B cell (primary cell): ENCODE measurements around the gene SELENON. TPM values are rescaled to one million over a fixed set of nuclear protein-coding genes. Genes with fewer than 3 reads are reported as not detected.
A peak's percentile ranks its signal among the peaks of the same experiment; 100 is the strongest.

Experiments
- ATAC-seq: fragments of 200-7000 bp; cut with Tn5 transposase; one replicate; pipeline ENCODE4 v1.10.0; 2021; ENCODE audit warnings: low read depth, mild to moderate bottlenecking, moderate number of reproducible peaks, moderate library complexity
- CTCF ChIA-PET: fragments of 350-600 bp; sonication (Branson Sonifier 250); formaldehyde crosslinking; loops from one replicate; lab custom pipeline; 2021; ENCODE audit warnings: antibody characterized with exemption, inconsistent platforms; lab: Charles Lee
- POLR2A ChIA-PET: fragments of 350-600 bp; sonication (Branson Sonifier 250); formaldehyde crosslinking; loops from one replicate; lab custom pipeline; 2021; ENCODE audit warnings: antibody characterized with exemption; lab: Charles Lee
- DNase-seq: peaks from one replicate; pipeline ENCODE4 v3.0.0; 2013
- H2AFZ ChIP-seq: 2 replicates; pipeline ENCODE4 v1.6.1; 2012; ENCODE audit warnings: mild to moderate bottlenecking, low read depth, low read length; ENCODE audit not compliant: insufficient read depth, poor library complexity, severe bottlenecking
- H3K27ac ChIP-seq, 2 donors: 1 replicate in 1 of 2; 2 replicates in 1 of 2; pipeline ENCODE4 v1.5.1; 2012 to 2013; ENCODE audit warnings: low read length in 2 of 2, mild to moderate bottlenecking in 2 of 2, moderate library complexity in 1 of 2
- H3K27me3 ChIP-seq, 4 experiments: fragments of 200-600 bp in 1 of 4; sonication (generic) in 1 of 4; replicated peaks in 1 of 4; 1 replicate in 2 of 4; 2 replicates in 2 of 4; pipeline versions ENCODE4 v1.6.1 to v1.7.0; 2013 to 2016; ENCODE audit warnings: low read length in 3 of 4, mild to moderate bottlenecking in 2 of 4, mixed read lengths in 1 of 4, moderate library complexity in 1 of 4; ENCODE audit not compliant: insufficient read depth in 4 of 4, control insufficient read depth in 3 of 4; ENCODE audit errors: control extremely low read depth in 1 of 4
- H3K36me3 ChIP-seq, 2 experiments: replicated peaks in 1 of 2; 1 replicate in 1 of 2; 2 replicates in 1 of 2; pipeline versions ENCODE4 v1.6.1 to v1.7.1; 2013; ENCODE audit warnings: low read length in 1 of 2; ENCODE audit not compliant: insufficient read depth in 2 of 2, control insufficient read depth in 1 of 2; ENCODE audit errors: control extremely low read depth in 1 of 2, extremely low read depth in 1 of 2
- H3K4me1 ChIP-seq, 2 donors: fragments of 200-600 bp in 1 of 2; sonication (generic) in 1 of 2; 1 replicate in 1 of 2; 2 replicates in 1 of 2; pipeline versions ENCODE4 v1.5.1 to v1.6.1; 2013 to 2017; ENCODE audit warnings: low read length in 2 of 2; ENCODE audit not compliant: control insufficient read depth in 2 of 2, insufficient read depth in 2 of 2
- H3K4me2 ChIP-seq: replicated peaks from 2 replicates; pipeline ENCODE3; 2012; ENCODE audit warnings: mild to moderate bottlenecking, low read depth, low read length; ENCODE audit not compliant: poor library complexity, severe bottlenecking
- H3K4me3 ChIP-seq, 5 experiments: fragments of 200-600 bp in 1 of 5; sonication (generic) in 1 of 5; 1 replicate in 3 of 5; 2 replicates in 2 of 5; pipeline versions ENCODE4 v1.5.1 to v1.7.0; 2011 to 2016; ENCODE audit warnings: low read length in 4 of 5, mild to moderate bottlenecking in 4 of 5, low read depth in 2 of 5, control low read depth in 1 of 5, moderate library complexity in 1 of 5; ENCODE audit not compliant: insufficient read depth in 1 of 5; ENCODE audit errors: control extremely low read depth in 1 of 5, extremely low read depth in 1 of 5
- H3K79me2 ChIP-seq: fragments of 200-600 bp; sonication (generic); one replicate; pipeline ENCODE4 v1.6.0; 2016; ENCODE audit warnings: low read length; ENCODE audit not compliant: control insufficient read depth, insufficient read depth
- H3K9ac ChIP-seq: fragments of 200-600 bp; sonication (generic); 2 replicates; pipeline ENCODE4 v1.6.1; 2017; ENCODE audit warnings: mild to moderate bottlenecking, low read length, moderate library complexity
- H3K9me3 ChIP-seq, 3 donors: one replicate each; pipeline versions ENCODE4 v1.6.1 to v1.7.1; 2013; ENCODE audit warnings: low read length in 2 of 3; ENCODE audit not compliant: control insufficient read depth in 2 of 3, insufficient read depth in 1 of 3; ENCODE audit errors: control extremely low read depth in 1 of 3
- H4K20me1 ChIP-seq: 2 replicates; pipeline ENCODE4 v1.6.0; 2012; ENCODE audit warnings: mild to moderate bottlenecking, low read length; ENCODE audit not compliant: insufficient read depth, control insufficient read depth, poor library complexity, severe bottlenecking
- H3K27ac Mint-ChIP-seq: one replicate; pipeline ENCODE4 v1.8.0; 2021; ENCODE audit warnings: mixed read lengths
- H3K27me3 Mint-ChIP-seq: one replicate; pipeline ENCODE4 v1.8.0; 2021; ENCODE audit warnings: mixed read lengths
- H3K4me1 Mint-ChIP-seq: one replicate; pipeline ENCODE4 v1.8.0; 2021; ENCODE audit warnings: mixed read lengths
- H3K4me3 Mint-ChIP-seq: one replicate; pipeline ENCODE4 v1.8.0; 2021; ENCODE audit warnings: mixed read lengths
- H3K9me3 Mint-ChIP-seq: one replicate; pipeline ENCODE4 v1.8.0; 2022; ENCODE audit warnings: mixed read lengths; ENCODE audit not compliant: insufficient read depth
- CTCF ChIP-seq: fragments of 200-600 bp; IDR thresholded peaks from one replicate; pipeline ENCODE4 v1.8.0; 2022; ENCODE audit warnings: antibody characterized with exemption, mild to moderate bottlenecking
- EZH2 ChIP-seq: IDR thresholded peaks from 2 replicates; pipeline ENCODE4 v1.6.1; 2012; ENCODE audit warnings: borderline replicate concordance, low read depth, mild to moderate bottlenecking, moderate library complexity, low read length; ENCODE audit not compliant: insufficient read depth, poor library complexity, severe bottlenecking
- WGBS: methylation state at CpG from one replicate; pipeline ENCODE4 v1.1.5; 2013; ENCODE audit warnings: missing lambda C conversion rate; ENCODE audit not compliant: insufficient coverage; 5-methylcytosine and 5-hydroxymethylcytosine counted together
- intact Hi-C: fragments of 100-400 bp; cut with micrococcal nuclease; formaldehyde crosslinking; loops from one replicate; pipeline ENCODE4 v1.10.0; 2022
- polyA plus RNA-seq: library from polyadenylated mRNA; depleted of rRNA; stranded (reverse); fragments of >200 nt; gene quantifications from 2 replicates; pipeline ENCODE4 v1.2.3, GENCODE V29; 2012
- total RNA-seq, 2 donors: library from RNA; stranded (reverse); fragments of 120-200 nt in 1 of 2; gene quantifications; 1 replicate in 1 of 2; 2 replicates in 1 of 2; pipeline versions ENCODE4 v1.2.3 to v1.2.4, GENCODE V29; 2013 to 2022

SELENON gene
- total and polyA plus RNA-seq, 2 donors (not counting 1 experiment from before 2014, with no cell fraction given) = 10.9 to 16.5 TPM

GRCh38 chr1:25843483-25843882, 43.5 kb downstream of the SELENON start:
- ATAC-seq (no peak), DNase-seq (no peak)
- Histone ChIP-seq H3K4me1 (no peaks in the 10 kb centered on the region), H3K36me3 (no peaks in the 10 kb centered on the region), H3K4me3 (no peak overlapping the region), H3K9ac (no peak overlapping the region), H3K27ac (no peak overlapping the region), H2AFZ (no peak overlapping the region), H3K79me2 (no peaks in the 10 kb centered on the region), H4K20me1 (no peaks in the 10 kb centered on the region), H3K4me2 (no peak overlapping the region), H3K27me3 (no peaks in the 10 kb centered on the region), H3K9me3 (no peaks in the 10 kb centered on the region)
- peaks cover 6% of the 10 kb centered on the region for H3K4me1 Mint-ChIP-seq
- H3K27me3 Mint-ChIP-seq = no peaks in the 10 kb centered on the region
- intact Hi-C loops = no loop called here
- TF ChIP-seq EZH2 (no peak), CTCF (no peak)
- no peak overlapping the region for H3K27ac Mint-ChIP-seq
- POLR2A ChIA-PET = no interaction called here
- WGBS = 62% methylated on average over 2 of the region's 3 CpGs
- no peak overlapping the region for H3K4me3 Mint-ChIP-seq
- peaks cover 2% of the 10 kb centered on the region for H3K9me3 Mint-ChIP-seq
- CTCF ChIA-PET = no interaction called here

DNA sequence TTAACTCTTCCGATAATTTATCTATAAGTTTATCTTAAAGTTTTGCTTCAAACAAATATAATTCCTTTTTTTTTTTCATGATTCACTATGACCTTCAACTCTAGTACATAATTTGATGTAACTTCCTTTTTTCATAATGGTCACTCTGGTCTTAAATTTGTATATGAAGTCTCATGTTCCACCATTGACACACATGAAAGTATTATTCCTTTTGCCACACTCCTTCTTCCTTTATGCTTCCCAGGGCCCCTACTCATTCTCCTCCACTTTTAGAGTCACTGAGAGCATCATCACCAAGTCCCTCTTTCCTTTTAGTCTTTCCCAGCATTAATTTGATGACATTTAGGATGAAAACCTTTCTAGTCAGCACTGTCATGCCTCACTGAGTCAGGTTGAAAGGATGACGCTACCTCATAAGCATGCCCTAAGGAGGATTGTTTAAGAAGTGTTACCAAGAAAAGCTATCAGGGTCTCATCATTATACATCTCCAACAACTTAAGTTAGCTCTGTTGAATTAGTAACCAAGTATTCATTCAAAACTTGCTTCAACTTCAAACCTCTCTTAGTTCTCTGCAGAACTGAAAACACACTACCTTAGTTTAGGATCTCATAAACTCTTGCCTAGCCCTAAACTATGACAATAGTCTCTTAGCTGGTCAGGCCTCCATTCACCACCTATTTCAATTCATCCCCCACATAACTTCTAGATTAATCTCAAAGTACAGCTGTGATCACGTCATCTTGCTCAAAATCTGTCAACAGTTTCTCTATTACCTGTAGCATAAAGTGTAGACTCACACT, 44.7 kb downstream of the SELENON start:
- H3K4me2 ChIP-seq = no peak overlapping the region
- no peak overlapping the region for H3K4me3 ChIP-seq
- no peak overlapping the region for H3K27ac ChIP-seq
- intact Hi-C loops = no loop called here
- H2AFZ ChIP-seq = no peak overlapping the region
- ChIA-PET CTCF (no interaction called here), POLR2A (no interaction called here)
- Mint-ChIP-seq H3K27ac (peak overlapping the region; percentile 7), H3K27me3 (no peaks in the 10 kb centered on the region), H3K9me3 (peaks cover 2% of the 10 kb centered on the region), H3K4me3 (no peak overlapping the region), H3K4me1 (peaks cover 6% of the 10 kb centered on the region)
- ATAC-seq = no peak
- H3K4me1 ChIP-seq = no peaks in the 10 kb centered on the region
- H3K27me3 ChIP-seq = no peaks in the 10 kb centered on the region
- TF ChIP-seq EZH2 (no peak), CTCF (no peak)
- no peaks in the 10 kb centered on the region for H3K9me3 ChIP-seq
- no peaks in the 10 kb centered on the region for H3K36me3 ChIP-seq
- no peak for DNase-seq
- no peaks in the 10 kb centered on the region for H3K79me2 ChIP-seq
- WGBS = 81% methylated on average over 1 of the region's 3 CpGs
- no peaks in the 10 kb centered on the region for H4K20me1 ChIP-seq
- no peak overlapping the region for H3K9ac ChIP-seq
